T-helper 1 cell (primary cell): ENCODE measurements around the gene ZDHHC11B.
"Not testable (repeated sequence)": the region's sequence is repeated elsewhere in the genome, so short reads cannot be mapped to it uniquely, and the experiment has no call there.

Experiments used
- DNase-seq, 5 donors: peaks; one replicate each; pipeline ENCODE4 v3.0.0-alpha.2; 2012 to 2020

The ZDHHC11B gene

DNA sequence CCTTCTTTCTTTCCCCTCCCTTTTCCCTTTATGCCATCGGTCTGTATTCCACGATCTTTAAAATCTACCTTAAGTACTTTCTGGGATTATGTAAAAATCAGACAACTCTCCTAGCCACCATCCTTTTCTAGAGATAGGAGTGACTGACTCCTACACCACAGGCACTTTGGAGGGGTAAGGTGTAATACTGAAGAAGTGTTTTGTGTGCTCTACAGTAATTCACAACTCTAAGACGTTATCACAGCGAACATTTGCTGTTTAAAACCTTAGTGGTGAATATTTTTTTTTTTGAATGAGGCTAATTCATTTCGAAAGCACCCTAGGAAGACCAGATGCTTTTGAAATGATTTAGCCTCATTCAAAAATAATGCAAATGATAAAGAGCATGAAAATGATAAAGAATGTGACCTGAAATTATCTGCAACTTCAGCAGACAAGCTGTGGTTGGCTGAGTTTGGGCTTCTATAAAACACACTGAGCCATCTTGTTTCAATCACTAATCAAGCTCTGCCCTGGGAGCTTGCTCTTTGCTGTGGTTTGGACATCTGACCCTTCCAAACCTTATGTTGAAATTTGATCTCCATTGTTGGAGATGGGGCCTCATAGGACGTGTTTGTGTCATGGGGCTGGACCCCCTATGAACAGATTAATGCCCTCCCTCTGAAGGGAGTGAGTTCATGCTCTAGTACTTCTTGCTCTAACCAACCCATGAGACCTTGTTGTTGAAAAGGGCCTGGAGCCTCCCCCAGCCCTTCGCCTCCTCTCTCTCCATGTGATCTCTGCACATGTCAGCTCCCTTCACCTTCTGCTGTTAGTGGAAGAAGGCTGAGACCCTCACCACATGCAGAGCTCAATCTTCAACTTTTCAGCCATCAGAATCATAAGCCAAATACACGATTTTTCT is 70.1 kb downstream of the ZDHHC11B start:
- not testable (repeated sequence) for DNase-seq

- DNase-seq = not testable (repeated sequence)
Observed at GRCh38 chr5:713686-714085, 70.8 kb downstream of the ZDHHC11B start.

DNA sequence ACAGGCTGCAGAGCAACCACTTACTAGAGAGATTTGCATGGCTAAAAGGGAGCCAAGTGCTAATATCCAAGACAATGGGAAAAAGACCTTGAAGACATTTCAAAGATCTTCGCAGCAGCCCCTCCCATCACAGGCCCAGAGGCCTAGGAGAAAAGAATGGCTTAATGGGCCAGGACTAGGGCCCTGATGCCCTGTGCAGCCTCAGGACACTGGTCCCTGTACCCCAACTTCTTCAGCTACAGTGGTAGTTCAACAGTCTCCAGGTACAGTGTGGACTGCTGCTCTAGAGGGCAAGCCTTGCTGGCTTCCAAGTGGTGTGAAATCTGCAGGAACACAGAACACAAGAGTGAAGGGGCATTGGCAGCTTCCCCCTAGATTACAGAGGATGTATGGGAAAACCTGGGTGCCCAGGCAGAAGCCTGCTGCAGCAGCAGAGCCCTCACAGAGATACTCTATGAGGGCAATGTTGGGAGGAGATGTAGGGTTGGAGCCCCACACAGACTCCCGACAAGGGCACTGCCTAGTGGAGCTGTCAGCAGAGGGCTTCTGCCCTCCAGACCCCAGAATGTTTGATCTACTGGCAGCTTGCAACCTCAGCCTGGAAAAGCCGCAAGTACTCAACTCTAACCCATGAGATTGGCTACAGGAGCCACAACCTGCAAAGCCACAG is 75.5 kb downstream of the ZDHHC11B start:
- DNase-seq = not testable (repeated sequence)

- not testable (repeated sequence) for DNase-seq
Observed at GRCh38 chr5:708374-708773, 76.2 kb downstream of the ZDHHC11B start.

DNA sequence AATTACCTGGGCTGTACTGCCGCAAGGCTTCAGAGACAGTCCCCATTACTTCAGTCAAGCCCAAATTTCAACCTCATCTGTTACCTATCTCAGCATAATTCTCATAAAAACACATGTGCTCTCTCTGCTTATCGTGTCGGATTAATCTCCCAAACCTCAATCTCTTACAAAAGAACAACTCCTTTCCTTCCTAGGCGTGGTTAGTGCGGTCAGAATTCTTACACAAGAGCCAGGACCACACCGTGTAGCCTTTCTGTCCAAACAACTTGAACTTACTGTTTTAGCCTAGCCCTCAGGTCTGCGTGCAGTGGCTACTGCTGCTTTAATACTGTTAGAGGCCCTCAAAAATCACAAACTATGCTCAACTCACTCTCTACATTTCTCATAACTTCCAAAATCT is 78.4 kb downstream of the ZDHHC11B start:
- not testable (repeated sequence) for DNase-seq

GRCh38 chr5:696753-697702 is 87.5 kb downstream of the ZDHHC11B start:
- not testable (repeated sequence) for DNase-seq

DNA sequence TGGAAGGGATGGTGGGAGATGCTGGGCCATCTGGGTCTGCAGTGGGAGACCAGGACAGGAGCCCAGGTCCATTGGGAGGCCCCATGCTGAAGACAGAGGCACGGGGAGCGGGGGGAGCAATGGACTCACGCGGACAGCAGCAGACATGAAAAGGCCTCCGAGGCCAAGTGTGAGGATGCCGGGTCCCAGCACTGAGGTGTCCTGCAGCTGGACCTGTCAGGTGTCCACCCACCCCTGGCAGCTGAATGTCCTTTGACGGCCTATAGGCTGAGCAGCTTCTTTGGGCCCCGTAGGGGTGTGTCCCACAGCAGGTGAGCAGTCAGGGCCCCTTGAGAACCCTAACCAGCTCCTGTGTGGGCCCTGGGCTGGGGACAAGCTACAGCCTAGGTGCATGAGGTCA is 88.3 kb downstream of the ZDHHC11B start:
- not testable (repeated sequence) for DNase-seq

DNA sequence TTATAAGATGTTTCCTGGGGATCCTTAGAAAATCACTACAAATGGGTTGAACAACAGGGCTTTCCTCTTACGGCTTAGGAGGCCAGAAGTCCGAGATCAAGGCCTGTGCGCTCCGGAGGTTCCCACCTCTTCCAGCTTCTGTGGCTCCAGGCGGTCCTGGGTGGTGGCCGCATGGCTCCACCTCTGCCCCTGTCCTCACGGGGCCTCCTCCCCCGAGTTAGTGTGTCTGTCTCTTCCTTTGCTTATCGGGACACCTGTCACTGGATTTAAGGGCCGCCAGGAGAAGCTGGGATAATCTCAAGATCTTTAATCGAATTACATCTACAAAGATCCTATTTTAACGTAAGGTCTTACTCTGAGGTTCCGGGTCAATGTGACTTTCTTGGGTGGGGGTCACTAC is 89.1 kb downstream of the ZDHHC11B start:
- DNase-seq = not testable (repeated sequence)

DNA sequence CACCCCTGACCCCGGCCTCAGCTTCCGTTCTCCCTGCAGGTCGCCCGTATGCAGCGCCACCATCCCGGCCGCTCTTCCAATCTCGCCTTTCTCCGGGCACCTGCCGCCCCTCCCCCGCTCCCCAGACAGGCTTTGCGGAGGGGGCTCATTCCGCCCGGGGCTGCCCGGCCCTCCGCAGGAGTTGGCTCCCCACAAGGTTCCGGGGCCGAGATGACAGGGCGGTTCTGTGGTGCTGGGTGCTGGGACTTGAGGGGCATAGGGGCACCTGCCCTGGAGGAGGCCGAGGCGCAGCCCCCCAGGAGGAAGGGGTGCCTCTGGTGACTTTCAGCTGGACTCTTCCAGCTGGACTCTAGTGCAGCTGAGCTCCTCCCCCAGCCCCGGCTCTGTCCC is 90.5 kb downstream of the ZDHHC11B start:
- not testable (repeated sequence) for DNase-seq

- peak; percentile 56 to 80 (median 72) for DNase-seq
Observed at GRCh38 chr5:693271-694041, 91.1 kb downstream of the ZDHHC11B start, which contains the start of gene TPPP. Gene TPPP, minus strand, starts transcription at chr5:693352. Its CDS starts 15,292 bp downstream, at chr5:678060.

GRCh38 chr5:692529-693041 is 91.9 kb downstream of the ZDHHC11B start:
- peak in 1 of 5 donors; percentile 29 for DNase-seq

DNA sequence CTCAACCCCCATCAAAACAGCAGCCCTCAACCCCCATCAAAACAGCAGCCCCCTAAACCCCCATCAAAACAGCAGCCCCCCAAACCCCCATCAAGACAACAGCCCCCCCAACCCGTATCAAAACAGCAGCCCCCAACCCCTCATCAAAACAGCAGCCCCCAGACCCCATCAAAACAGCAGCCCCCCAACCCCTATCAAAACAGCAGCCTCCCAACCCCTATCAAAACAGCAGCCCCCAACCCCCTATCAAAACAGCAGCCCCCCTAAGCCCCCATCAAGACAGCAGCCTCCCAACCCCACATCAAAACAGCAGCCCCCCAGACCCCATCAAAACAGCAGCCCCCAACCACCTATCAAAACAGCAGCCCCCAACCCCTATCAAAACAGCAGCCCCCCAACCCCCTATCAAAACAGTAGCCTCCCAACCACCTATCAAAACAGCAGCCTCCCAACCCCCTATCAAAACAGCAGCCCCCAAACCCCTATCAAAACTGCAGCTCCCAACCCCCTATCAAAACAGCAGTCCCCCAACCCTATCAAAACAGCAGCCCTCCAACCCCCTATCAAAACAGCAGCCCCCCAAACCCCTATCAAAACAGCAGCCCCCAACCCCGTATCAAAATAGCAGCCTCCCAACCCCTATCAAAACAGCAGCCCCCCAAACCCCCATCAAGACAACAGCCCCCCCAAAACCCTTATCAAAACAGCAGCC is 92.6 kb downstream of the ZDHHC11B start:
- no peak for DNase-seq

DNA sequence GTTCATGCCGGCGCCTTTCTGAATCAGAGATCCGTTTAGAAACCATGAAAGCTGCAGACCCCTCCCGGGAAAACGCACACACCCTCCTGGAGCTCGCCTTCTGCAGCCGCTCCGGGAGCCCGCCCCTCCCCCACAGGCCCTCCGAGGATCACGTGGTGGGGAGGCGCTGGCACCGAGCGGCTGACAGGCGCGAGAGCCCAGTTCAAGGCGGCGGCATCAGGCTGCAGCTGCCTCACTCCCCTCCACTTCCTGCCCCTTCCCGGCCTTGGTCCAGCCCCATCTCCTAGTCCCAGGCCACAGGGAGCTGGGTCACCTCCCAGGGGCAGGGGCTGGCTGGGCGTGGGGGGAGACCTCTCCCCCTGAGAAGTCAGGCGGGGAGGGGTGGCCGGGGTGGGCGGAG is 93.5 kb downstream of the ZDHHC11B start:
- not testable (repeated sequence) for DNase-seq

DNA sequence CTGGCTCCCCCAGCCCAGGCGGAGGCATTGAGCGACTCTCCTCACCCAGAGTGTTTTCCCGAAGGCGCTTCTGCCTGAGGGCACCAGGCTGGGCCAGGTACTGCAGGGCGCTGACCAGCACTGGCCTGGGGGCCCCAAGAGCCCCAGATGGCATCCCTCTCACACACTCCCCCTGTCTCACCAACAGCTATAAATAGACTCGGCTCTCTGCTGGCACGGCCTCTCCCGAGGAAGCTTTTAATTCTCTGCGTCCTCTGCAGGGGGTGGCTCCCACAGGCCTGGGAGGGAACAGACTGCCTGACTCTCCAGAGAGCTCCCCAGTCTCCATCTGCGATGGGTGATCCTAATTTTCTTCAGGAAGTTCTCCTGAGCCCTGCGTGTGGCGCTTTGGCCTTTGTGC is 94.2 kb downstream of the ZDHHC11B start:
- DNase-seq = not testable (repeated sequence)

- DNase-seq = not testable (repeated sequence)
Observed at GRCh38 chr5:688348-689010, 96.0 kb downstream of the ZDHHC11B start.

GRCh38 chr5:686936-687335 is 97.6 kb downstream of the ZDHHC11B start:
- not testable (repeated sequence) for DNase-seq

- not testable (repeated sequence) for DNase-seq
Observed at GRCh38 chr5:686172-686523, 98.4 kb downstream of the ZDHHC11B start.

DNA sequence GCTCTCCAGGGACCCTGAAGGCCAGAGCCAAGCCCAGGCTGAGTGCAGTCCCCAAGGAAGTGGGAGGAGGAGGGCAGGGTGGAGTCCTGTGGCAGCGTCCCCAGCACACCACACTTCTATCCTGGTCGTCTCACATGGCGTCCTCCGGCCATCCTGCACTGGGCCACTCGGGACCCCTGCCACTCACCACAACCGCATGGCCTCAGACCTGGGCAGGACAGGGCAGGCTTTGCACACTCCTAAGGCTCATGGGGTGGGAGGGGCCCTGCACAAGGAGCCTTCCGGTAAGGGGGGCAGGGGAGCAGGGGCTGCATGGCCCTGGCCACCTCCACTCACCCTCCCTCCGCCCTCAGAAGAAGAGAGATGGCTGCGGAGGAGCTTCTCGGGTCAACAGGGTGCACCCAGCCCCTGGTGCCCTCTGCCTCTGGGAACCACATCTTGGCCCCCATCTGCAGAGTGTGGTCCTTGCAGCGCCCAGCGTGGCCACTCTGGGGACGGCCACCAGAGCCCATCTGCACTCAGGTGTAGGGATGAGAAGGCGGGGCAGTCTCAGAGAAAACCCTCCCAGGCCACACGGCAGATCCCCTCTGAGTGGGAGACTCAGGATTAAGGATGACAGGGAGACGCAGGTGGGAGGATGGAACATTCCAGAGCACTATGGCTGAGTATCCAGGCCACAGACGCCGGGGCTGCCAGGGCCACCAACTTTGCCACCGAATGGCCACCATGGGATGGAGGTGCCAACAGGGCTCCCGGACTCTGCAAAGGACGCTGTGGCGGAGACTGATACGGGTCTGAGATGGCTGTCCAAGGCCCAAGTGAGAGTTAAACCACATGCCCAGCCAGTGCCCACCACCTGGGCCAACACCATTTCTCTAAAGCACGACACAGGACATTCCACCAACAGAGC is 99.0 kb downstream of the ZDHHC11B start:
- no peak for DNase-seq

- DNase-seq = no peak
Observed at GRCh38 chr5:684751-685216, 99.7 kb downstream of the ZDHHC11B start.
